ENCODE measurements around the gene SAMD4B. TPM values are rescaled to one million over a fixed set of nuclear protein-coding genes. Genes with fewer than 3 reads are reported as not detected.

SAMD4B gene
- total RNA-seq, 1 experiment from 2014 or later, result 135 TPM

DNA sequence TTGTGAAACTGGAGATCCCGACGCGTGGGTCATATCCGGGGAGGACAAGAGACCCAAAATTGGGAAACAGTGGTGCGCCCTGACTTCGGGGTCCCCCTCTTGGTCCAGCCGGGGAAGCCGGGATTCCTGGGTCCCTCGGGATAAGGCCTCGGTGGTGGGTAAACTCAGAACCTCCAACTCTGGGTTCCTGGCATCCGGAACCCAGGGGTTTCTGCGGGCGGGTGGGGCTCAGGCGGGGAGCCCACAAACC is 65.1 kb downstream of the SAMD4B start:
- no peak for DNase-seq
- Histone ChIP-seq H3K56ac (ENCODE audit: insufficient read length, low read depth, low read length) (no peak overlapping the region), H3K27ac (ENCODE audit: insufficient read length, low read depth, low read length) (no peak overlapping the region), H3K79me2 (ENCODE audit: insufficient read depth, low read length) (peaks cover 3% of the 10 kb centered on the region; the same call in 1 of the 2 replicates), H3K9ac (ENCODE audit: extremely low read depth, insufficient read length, low read length) (peak overlapping the region; percentile 83), H3K4me1 (ENCODE audit: insufficient read depth, low read length) (peaks cover 6% of the 10 kb centered on the region; the same call in 1 of the 2 replicates), H2BK12ac (ENCODE audit: insufficient read length, low read depth, low read length) (no peak overlapping the region), H3K18ac (ENCODE audit: insufficient read length, low read depth, low read length) (no peak overlapping the region), H4K8ac (replicated peaks; ENCODE audit: insufficient read length, low read depth, low read length) (no peak overlapping the region), H4K20me1 (ENCODE audit: control insufficient read depth, insufficient read depth, insufficient read length) (peaks cover 2% of the 10 kb centered on the region), H2AK5ac (ENCODE audit: insufficient read length, low read length) (no peak overlapping the region), H4K5ac (ENCODE audit: insufficient read length, low read depth, low read length) (no peak overlapping the region), H3K4ac (ENCODE audit: low read depth, low read length) (no peak overlapping the region), H3K9me3 (ENCODE audit: control insufficient read depth, low read depth, low read length) (no peaks in the 10 kb centered on the region), H4K91ac (ENCODE audit: insufficient read length, low read depth, low read length) (no peak overlapping the region), H2BK20ac (ENCODE audit: low read depth, low read length, poor library complexity, severe bottlenecking) (no peak overlapping the region), H3K4me2 (ENCODE audit: insufficient read depth, insufficient read length, low read length) (peak overlapping the region; percentile 74), H2BK5ac (ENCODE audit: insufficient read length, low read length) (no peak overlapping the region), H3K14ac (ENCODE audit: insufficient read depth, low read length) (peak overlapping the region; percentile 89; the same call in 1 of the 2 replicates), H2AFZ (ENCODE audit: low read length) (no peak overlapping the region), H3K23me2 (ENCODE audit: insufficient read length, low read depth, low read length, poor library complexity, severe bottlenecking) (peaks cover 27% of the 10 kb centered on the region), H2BK15ac (ENCODE audit: low read depth, low read length) (no peak overlapping the region), H3K27me3 (ENCODE audit: insufficient read depth, low read length) (no peaks in the 10 kb centered on the region), H2BK120ac (ENCODE audit: low read depth, low read length, poor library complexity, severe bottlenecking) (no peak overlapping the region), H3K79me1 (ENCODE audit: insufficient read depth, low read depth, low read length, poor library complexity, severe bottlenecking) (no peaks in the 10 kb centered on the region), H3T11ph (ENCODE audit: low read length) (no peak overlapping the region), H3K23ac (ENCODE audit: insufficient read length, low read depth, low read length) (no peak overlapping the region)
- peaks cover 37 to 51% of the 10 kb centered on the region in 2 experiments for H3K4me1 Mint-ChIP-seq
- no CpG with 5 or more reads among the region's 14 CpGs for WGBS (ENCODE audit: extremely low coverage, insufficient read length, low lambda C conversion rate)
- H3K9me3 Mint-ChIP-seq, result no peaks in the 10 kb centered on the region; a peak in 1 of 5 replicates
- H3K27ac Mint-ChIP-seq, result peak overlapping the region; percentile 67 to 98 (median 87); a peak in 4 of 7 replicates
- peak overlapping the region; percentile 83 to 92 for H3K4me3 Mint-ChIP-seq
- TF ChIP-seq, protein P1, sequence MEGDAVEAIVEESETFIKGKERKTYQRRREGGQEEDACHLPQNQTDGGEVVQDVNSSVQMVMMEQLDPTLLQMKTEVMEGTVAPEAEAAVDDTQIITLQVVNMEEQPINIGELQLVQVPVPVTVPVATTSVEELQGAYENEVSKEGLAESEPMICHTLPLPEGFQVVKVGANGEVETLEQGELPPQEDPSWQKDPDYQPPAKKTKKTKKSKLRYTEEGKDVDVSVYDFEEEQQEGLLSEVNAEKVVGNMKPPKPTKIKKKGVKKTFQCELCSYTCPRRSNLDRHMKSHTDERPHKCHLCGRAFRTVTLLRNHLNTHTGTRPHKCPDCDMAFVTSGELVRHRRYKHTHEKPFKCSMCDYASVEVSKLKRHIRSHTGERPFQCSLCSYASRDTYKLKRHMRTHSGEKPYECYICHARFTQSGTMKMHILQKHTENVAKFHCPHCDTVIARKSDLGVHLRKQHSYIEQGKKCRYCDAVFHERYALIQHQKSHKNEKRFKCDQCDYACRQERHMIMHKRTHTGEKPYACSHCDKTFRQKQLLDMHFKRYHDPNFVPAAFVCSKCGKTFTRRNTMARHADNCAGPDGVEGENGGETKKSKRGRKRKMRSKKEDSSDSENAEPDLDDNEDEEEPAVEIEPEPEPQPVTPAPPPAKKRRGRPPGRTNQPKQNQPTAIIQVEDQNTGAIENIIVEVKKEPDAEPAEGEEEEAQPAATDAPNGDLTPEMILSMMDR (conservative IDR thresholded peaks at IDR 0.05), result no peak
- peaks cover 1% of the 10 kb centered on the region; the same call in 1 of the 2 replicates for H3K27me3 Mint-ChIP-seq (ENCODE audit: low read depth)
- H3K36me3 Mint-ChIP-seq (ENCODE audit: insufficient read depth in 1 of 3, low read depth in 3 of 3), result peaks cover 8 to 13% (median 11%) of the 10 kb centered on the region in 3 experiments
